Measurements from ENCODE around the gene TSPAN3.

The TSPAN3 gene

GRCh38 chr15:77096541-77096940, 25.6 kb upstream of the TSPAN3 start:
- Mint-ChIP-seq H3K27me3 (no peaks in the 10 kb centered on the region), H3K9me3 (no peaks in the 10 kb centered on the region), H3K4me1 (peaks cover 14% of the 10 kb centered on the region), H3K4me3 (no peak overlapping the region), H3K36me3 (no peaks in the 10 kb centered on the region), H3K27ac (no peak overlapping the region)
- no peak for ATAC-seq

GRCh38 chr15:77096138-77096537, 25.2 kb upstream of the TSPAN3 start:
- Mint-ChIP-seq H3K4me1 (peaks cover 14% of the 10 kb centered on the region), H3K36me3 (no peaks in the 10 kb centered on the region), H3K27ac (no peak overlapping the region), H3K4me3 (no peak overlapping the region), H3K9me3 (no peaks in the 10 kb centered on the region), H3K27me3 (no peaks in the 10 kb centered on the region)
- no peak for ATAC-seq

DNA sequence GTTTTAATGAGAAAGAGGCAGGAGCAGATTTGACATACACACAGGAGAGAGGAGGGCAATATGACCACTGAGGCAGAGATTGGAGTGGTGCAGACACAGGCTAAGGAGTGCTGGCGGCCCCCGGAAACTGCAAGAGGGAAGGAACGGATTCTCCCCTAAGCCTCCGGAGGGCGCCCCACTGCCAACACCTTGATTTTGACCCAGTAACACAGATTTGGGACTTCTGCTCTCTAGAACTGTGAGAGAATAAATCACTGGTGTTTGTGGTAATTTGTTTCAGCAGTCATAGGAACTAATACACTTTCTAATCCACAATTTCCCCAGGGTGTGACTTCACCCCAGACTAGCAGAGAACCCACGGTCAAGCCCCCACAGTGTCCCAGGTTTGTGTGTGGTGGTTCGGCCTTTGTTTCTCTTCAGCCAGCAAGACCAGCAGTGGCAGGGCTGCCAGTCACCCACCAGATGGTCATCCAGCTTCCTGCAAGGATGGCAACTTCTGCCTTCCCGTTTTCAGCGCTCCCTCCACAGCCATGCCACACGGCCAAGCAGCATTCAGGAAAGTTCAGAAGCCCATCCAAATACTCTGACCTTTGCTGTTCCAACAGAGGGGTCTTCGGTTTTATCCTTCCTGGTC, 23.6 kb upstream of the TSPAN3 start:
- Mint-ChIP-seq H3K36me3 (no peaks in the 10 kb centered on the region), H3K27me3 (no peaks in the 10 kb centered on the region), H3K9me3 (no peaks in the 10 kb centered on the region), H3K27ac (no peak overlapping the region), H3K4me1 (peaks cover 4% of the 10 kb centered on the region), H3K4me3 (no peak overlapping the region)
- no peak for ATAC-seq

DNA sequence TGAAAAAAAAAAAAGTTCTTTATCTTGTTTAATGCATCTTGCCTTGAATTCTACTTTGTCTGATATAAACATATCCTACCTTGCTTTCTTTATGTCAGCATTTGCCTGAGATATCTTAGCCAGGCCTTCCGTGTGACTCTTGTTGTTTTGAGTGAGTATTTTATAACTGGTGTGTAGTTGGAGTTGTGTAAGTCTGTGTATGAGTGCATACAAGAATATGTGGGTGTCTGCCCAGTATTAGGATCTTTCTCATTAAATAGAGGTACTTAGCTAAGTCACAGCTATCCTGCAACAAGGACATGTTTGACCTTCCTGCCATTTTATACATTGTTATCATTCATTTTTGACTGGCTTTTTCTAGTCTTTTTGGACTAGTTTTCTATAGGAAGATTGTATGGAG, 22.5 kb upstream of the TSPAN3 start:
- H3K9me3 Mint-ChIP-seq: no peaks in the 10 kb centered on the region
- no peaks in the 10 kb centered on the region for H3K36me3 Mint-ChIP-seq
- H3K4me1 Mint-ChIP-seq: no peaks in the 10 kb centered on the region
- no peak overlapping the region for H3K27ac Mint-ChIP-seq
- H3K4me3 Mint-ChIP-seq: no peak overlapping the region
- H3K27me3 Mint-ChIP-seq: no peaks in the 10 kb centered on the region
- no peak for ATAC-seq

GRCh38 chr15:77091097-77091496, 20.2 kb upstream of the TSPAN3 start:
- no peak overlapping the region for H3K4me3 Mint-ChIP-seq
- no peaks in the 10 kb centered on the region for H3K4me1 Mint-ChIP-seq
- no peaks in the 10 kb centered on the region for H3K36me3 Mint-ChIP-seq
- H3K27me3 Mint-ChIP-seq: no peaks in the 10 kb centered on the region
- no peak overlapping the region for H3K27ac Mint-ChIP-seq
- ATAC-seq: no peak
- no peaks in the 10 kb centered on the region for H3K9me3 Mint-ChIP-seq

DNA sequence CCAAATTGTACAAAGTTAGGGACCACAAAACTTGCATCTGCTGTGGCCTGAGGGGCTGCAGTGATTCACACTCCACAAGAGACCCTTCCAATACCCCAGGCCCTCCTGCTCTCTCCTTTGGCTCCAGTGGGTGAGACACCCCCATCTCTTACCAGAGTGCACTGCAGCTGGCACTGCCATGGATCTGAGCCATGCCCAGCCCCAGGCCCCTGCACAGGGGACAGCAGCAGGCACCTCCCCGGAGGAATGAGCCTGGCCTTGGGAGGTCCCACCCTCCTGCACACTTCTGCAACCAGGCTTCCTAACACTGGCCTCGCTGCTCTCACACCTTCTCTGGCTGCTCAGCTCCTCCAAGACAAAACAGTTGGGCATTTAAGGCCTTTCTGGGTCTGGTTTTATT, 16.3 kb upstream of the TSPAN3 start:
- no peak overlapping the region for H3K4me3 Mint-ChIP-seq
- no peaks in the 10 kb centered on the region for H3K9me3 Mint-ChIP-seq
- H3K27ac Mint-ChIP-seq: peak overlapping the region; percentile 39
- no peaks in the 10 kb centered on the region for H3K36me3 Mint-ChIP-seq
- H3K27me3 Mint-ChIP-seq: no peaks in the 10 kb centered on the region
- H3K4me1 Mint-ChIP-seq: peaks cover 38% of the 10 kb centered on the region
- no peak for ATAC-seq

GRCh38 chr15:77085297-77085696, 14.4 kb upstream of the TSPAN3 start:
- ATAC-seq: peak; percentile 24
- H3K27me3 Mint-ChIP-seq: no peaks in the 10 kb centered on the region
- H3K4me1 Mint-ChIP-seq: peaks cover 50% of the 10 kb centered on the region
- H3K9me3 Mint-ChIP-seq: no peaks in the 10 kb centered on the region
- H3K36me3 Mint-ChIP-seq: no peaks in the 10 kb centered on the region
- no peak overlapping the region for H3K4me3 Mint-ChIP-seq
- peak overlapping the region; percentile 80 for H3K27ac Mint-ChIP-seq

- peak overlapping the region; percentile 80 for H3K27ac Mint-ChIP-seq
- H3K4me1 Mint-ChIP-seq: peaks cover 50% of the 10 kb centered on the region
- H3K36me3 Mint-ChIP-seq: no peaks in the 10 kb centered on the region
- H3K27me3 Mint-ChIP-seq: no peaks in the 10 kb centered on the region
- no peak overlapping the region for H3K4me3 Mint-ChIP-seq
- no peaks in the 10 kb centered on the region for H3K9me3 Mint-ChIP-seq
- peak; percentile 18 for ATAC-seq
Measured at GRCh38 chr15:77084436-77084835, 13.5 kb upstream of the TSPAN3 start.

DNA sequence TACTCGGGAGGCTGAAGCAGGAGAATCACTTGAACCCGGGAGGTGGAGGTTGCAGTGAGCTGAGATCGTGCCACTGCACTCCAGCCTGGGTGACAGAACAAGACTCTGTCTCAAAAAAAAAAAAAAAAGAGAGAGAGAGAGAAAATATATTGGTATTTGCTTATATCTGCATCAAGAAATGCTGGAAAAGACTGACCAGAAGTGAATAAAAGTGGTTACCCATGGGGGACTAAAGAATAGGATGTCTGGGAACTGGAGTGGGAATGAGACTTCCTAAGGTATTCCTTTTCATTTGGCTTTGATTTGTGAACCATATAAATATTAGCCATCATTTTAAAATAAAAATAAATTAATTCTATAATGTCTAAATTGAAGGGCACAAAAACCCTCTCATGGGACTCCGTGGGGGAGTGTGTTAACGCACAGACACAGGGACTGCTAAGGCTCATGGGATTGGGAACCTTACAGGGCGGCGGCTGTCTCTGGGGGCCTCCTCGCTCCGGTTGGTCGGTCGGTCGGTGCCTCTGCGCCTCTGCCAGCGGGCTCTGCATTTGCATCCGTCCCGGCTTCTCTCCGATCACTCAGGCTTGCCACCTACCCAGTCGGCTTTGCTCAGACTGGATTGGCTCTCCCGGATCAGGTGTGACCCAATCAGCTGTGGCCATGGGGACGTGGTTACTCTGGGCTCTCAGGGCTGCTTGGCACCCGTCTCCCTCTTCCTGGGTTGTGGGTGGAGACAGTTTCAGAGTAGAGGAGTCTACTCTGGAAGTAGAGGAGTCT, 12.7 kb upstream of the TSPAN3 start:
- Mint-ChIP-seq H3K4me1 (peaks cover 50% of the 10 kb centered on the region), H3K27ac (peak overlapping the region; percentile 80), H3K36me3 (no peaks in the 10 kb centered on the region), H3K27me3 (no peaks in the 10 kb centered on the region), H3K4me3 (peak overlapping the region; percentile 74), H3K9me3 (no peaks in the 10 kb centered on the region)
- ATAC-seq: peak; percentile 96

- ATAC-seq: peak; percentile 9
- H3K4me3 Mint-ChIP-seq: no peak overlapping the region
- peak overlapping the region; percentile 80 for H3K27ac Mint-ChIP-seq
- H3K36me3 Mint-ChIP-seq: no peaks in the 10 kb centered on the region
- H3K27me3 Mint-ChIP-seq: no peaks in the 10 kb centered on the region
- H3K4me1 Mint-ChIP-seq: peaks cover 50% of the 10 kb centered on the region
- H3K9me3 Mint-ChIP-seq: no peaks in the 10 kb centered on the region
Measured at GRCh38 chr15:77081971-77082370, 11.1 kb upstream of the TSPAN3 start.

- Mint-ChIP-seq H3K4me1 (peaks cover 10% of the 10 kb centered on the region), H3K9me3 (no peaks in the 10 kb centered on the region), H3K27me3 (no peaks in the 10 kb centered on the region), H3K36me3 (no peaks in the 10 kb centered on the region), H3K27ac (no peak overlapping the region), H3K4me3 (no peak overlapping the region)
- ATAC-seq: no peak
Measured at GRCh38 chr15:77076323-77076915, 5.5 kb upstream of the TSPAN3 start.

- Mint-ChIP-seq H3K4me3 (no peak overlapping the region), H3K4me1 (peaks cover 12% of the 10 kb centered on the region), H3K36me3 (no peaks in the 10 kb centered on the region), H3K9me3 (no peaks in the 10 kb centered on the region), H3K27me3 (no peaks in the 10 kb centered on the region), H3K27ac (no peak overlapping the region)
- no peak for ATAC-seq
Measured at GRCh38 chr15:77075528-77075927, 4.6 kb upstream of the TSPAN3 start.

DNA sequence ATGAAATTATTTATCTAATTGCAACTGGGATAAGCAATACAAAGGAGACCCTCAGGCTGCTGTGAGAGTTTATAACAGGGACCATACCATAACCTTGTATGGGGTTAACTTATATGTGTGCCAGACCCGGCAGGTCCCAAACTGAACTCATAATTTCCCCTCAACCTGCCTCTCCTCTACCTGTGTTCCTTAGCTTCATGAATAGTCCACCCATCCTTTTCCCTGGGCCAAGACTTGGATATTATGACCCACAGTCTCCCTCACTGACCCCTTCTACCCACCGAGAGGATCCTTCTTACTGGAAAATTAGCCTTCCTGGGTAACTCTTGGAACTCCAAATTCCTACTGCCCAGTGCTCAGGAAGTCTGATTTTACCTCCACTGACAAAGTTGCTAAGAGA, 3.4 kb upstream of the TSPAN3 start:
- no peak overlapping the region for H3K4me3 Mint-ChIP-seq
- no peaks in the 10 kb centered on the region for H3K9me3 Mint-ChIP-seq
- H3K36me3 Mint-ChIP-seq: no peaks in the 10 kb centered on the region
- H3K27me3 Mint-ChIP-seq: no peaks in the 10 kb centered on the region
- no peak overlapping the region for H3K27ac Mint-ChIP-seq
- no peak for ATAC-seq
- H3K4me1 Mint-ChIP-seq: peaks cover 19% of the 10 kb centered on the region

DNA sequence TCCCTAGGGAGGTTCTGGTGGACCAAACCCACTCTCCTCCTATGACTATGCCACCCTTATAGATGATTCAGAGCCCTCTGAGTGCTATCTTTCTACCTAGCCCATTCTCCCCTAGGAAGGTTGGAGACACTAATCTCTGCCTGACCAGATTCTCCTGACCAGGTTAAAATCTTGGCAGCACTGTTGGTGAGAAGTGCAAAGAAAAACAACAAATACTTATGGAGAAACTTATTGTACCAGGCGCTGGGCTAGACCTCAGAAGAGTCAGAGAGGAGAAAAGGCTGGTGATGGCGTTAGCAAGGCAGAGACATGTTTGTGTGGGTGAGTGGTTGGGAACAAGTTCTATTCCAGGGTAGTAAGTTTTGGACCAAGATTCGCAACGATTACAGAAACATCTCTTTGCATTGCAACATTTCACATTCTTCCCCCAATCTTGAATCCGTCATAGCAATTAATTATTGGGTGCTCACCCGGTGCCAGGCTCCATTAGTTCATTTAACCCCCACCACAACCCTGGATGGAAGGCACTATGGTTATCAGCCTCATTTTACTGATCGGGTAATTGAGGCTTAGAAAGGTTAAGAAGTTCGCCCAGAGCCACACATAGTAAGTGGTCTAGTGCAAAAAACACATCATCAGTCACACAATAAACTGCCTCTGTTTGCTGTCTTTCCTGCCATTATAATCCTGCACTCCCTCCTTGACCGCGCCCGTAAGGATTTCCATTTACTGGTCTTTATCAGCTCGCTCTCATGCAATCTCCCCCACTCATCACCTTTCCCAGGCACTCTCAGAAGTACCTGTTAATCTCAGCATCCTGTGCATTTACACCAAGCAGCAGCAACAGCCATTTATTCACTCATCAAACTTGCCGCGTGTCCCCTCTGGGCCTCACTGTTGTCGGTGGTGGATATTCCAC, 655 bp upstream of the TSPAN3 start:
- Mint-ChIP-seq H3K4me3 (peak overlapping the region; percentile 78), H3K4me1 (peaks cover 46% of the 10 kb centered on the region), H3K36me3 (peaks cover 6% of the 10 kb centered on the region), H3K27ac (peak overlapping the region; percentile 76), H3K27me3 (no peaks in the 10 kb centered on the region), H3K9me3 (no peaks in the 10 kb centered on the region)
- ATAC-seq: no peak

GRCh38 chr15:77070180-77070494, 772 bp downstream of the TSPAN3 start:
- H3K9me3 Mint-ChIP-seq: no peaks in the 10 kb centered on the region
- ATAC-seq: no peak
- peak overlapping the region; percentile 81 for H3K4me3 Mint-ChIP-seq
- H3K27me3 Mint-ChIP-seq: no peaks in the 10 kb centered on the region
- peaks cover 7% of the 10 kb centered on the region for H3K36me3 Mint-ChIP-seq
- peaks cover 52% of the 10 kb centered on the region for H3K4me1 Mint-ChIP-seq
- H3K27ac Mint-ChIP-seq: peak overlapping the region; percentile 76
